Thoracic aorta endothelial cell (primary cell): ENCODE results near the gene SETSIP. TPM values are rescaled to one million over a fixed set of nuclear protein-coding genes. Genes with fewer than 3 reads are reported as not detected.

Source experiments
- total RNA-seq: library from RNA; depleted of rRNA; stranded (reverse); fragments of >200 nt; gene quantifications from 2 replicates; pipeline ENCODE4 v1.2.3, GENCODE V29; 2012

The SETSIP gene
- total RNA-seq = 0.36 TPM in 1 of 2 replicates, not detected in the other

GRCh38 chr1:92075311-92075710, at the start of gene SETSIP:
Gene SETSIP, minus strand, starts transcription at chr1:92075411. Its CDS starts 0 bp downstream, at chr1:92075411.

GRCh38 chr1:92080128-92080985, 5.1 kb upstream of the SETSIP start, which contains the start of gene BTBD8:
Gene BTBD8, plus strand, starts transcription at chr1:92080345. Its CDS starts 227 bp downstream, at chr1:92080572.

Other genes starting within 250 kb of the SETSIP start
- 15.4 and 16.9 TPM in 2 replicates for gene TGFBR3, start 189.3 kb downstream of the SETSIP start, total RNA-seq
- gene BRDT, start 126.0 kb downstream of the SETSIP start, total RNA-seq = not detected in 2 replicates
- gene EPHX4, start 45.4 kb downstream of the SETSIP start, total RNA-seq = 6.7 and 9.8 TPM in 2 replicates
- gene BTBD8, start 4.9 kb upstream of the SETSIP start, total RNA-seq = 2.1 and 2.9 TPM in 2 replicates
- gene C1orf146, start 142.5 kb upstream of the SETSIP start, total RNA-seq = not detected in 2 replicates
- 20.0 and 20.5 TPM in 2 replicates for gene GLMN, start 223.6 kb upstream of the SETSIP start, total RNA-seq
- 15.8 and 23.4 TPM in 2 replicates for gene RPAP2, start 223.6 kb upstream of the SETSIP start, total RNA-seq